GM12891 (cell line): ENCODE measurements around the gene MON2.

Experiments
- DNase-seq: peaks from one replicate; pipeline ENCODE4 v3.0.0; 2011; ENCODE audit warnings: low spot score; ENCODE audit not compliant: insufficient read length
- FAIRE-seq: peaks from 2 replicates; lab custom pipeline; 2011; peaks lifted over from hg19 to GRCh38; lab: Jason Lieb, UNC
- PAX5 ChIP-seq: IDR thresholded peaks from 2 replicates; pipeline ENCODE4 v1.6.1; 2011; ENCODE audit warnings: low read length, moderate library complexity, mild to moderate bottlenecking; ENCODE audit not compliant: insufficient read depth, severe bottlenecking
- POLR2A ChIP-seq: IDR thresholded peaks from 2 replicates; pipeline ENCODE4 v1.6.1; 2011; ENCODE audit warnings: low read depth, low read length, control low read depth
- POLR2AphosphoS5 ChIP-seq: IDR thresholded peaks from 2 replicates; pipeline ENCODE4 v1.6.1; 2011; ENCODE audit warnings: low read depth, low read length, control low read depth
- POU2F2 ChIP-seq: IDR thresholded peaks from 2 replicates; pipeline ENCODE4 v1.6.1; 2011; ENCODE audit warnings: low read depth, mild to moderate bottlenecking, control low read depth, low read length, moderate library complexity
- SPI1 ChIP-seq: IDR thresholded peaks from 2 replicates; pipeline ENCODE4 v1.6.1; 2011; ENCODE audit warnings: low read depth, low read length, control low read depth
- TAF1 ChIP-seq: IDR thresholded peaks from 2 replicates; pipeline ENCODE4 v1.6.1; 2011; ENCODE audit warnings: low read depth, low read length, control low read depth

The MON2 gene

DNA sequence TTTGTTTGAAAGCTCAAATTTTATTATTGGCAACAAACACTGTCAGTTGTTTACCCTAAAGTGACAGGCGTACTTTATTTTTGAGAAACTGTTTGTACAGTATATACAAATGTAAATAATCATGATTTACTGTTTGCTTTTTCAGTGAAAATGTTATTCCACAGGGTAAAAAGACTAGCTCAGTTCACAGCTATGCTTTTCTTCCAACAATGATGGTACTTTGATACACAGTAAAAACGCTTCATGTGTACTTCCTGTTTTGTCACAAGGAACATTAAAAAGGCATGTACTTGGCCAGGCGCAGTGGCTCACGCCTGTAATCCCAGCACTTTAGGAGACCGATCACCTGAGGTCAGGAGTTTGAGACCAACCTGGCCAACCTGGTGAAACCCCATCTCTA is 53.7 kb downstream of the MON2 start:
- DNase-seq (no peak), FAIRE-seq (no peak)
- TF ChIP-seq SPI1 (no peak), TAF1 (no peak), PAX5 (no peak), POU2F2 (no peak), POLR2AphosphoS5 (no peak), POLR2A (no peak)

DNA sequence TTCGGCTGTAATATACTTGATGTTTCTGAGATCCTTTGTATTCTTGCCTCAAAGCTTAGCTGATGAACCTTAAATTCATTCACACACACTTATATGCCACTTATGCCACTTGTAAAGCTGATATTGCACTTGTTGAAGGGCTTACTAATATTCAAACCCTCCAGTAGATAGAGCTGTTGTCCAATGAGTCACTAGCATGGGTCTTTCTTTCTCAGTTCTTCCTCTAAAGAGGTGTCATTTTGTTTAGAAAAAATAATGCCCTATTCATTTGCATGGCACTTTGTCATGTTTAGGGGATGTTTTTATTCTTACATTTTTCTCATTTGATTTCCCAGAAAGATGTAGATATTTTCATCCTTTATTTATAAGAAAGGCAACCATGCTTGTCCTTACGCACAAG is 56.4 kb downstream of the MON2 start:
- TF ChIP-seq TAF1 = no peak
- TF ChIP-seq PAX5 = no peak
- TF ChIP-seq POU2F2 = no peak
- TF ChIP-seq POLR2AphosphoS5 = no peak
- no peak for TF ChIP-seq POLR2A
- TF ChIP-seq SPI1 = no peak
- FAIRE-seq (no peak), DNase-seq (no peak)

- TF ChIP-seq TAF1 (no peak), PAX5 (no peak), POLR2A (no peak), POU2F2 (no peak), SPI1 (no peak), POLR2AphosphoS5 (no peak)
- DNase-seq (no peak), FAIRE-seq (no peak)
Observed at GRCh38 chr12:62523619-62524018, 57.0 kb downstream of the MON2 start.

GRCh38 chr12:62525271-62525670 is 58.6 kb downstream of the MON2 start:
- FAIRE-seq = no peak
- DNase-seq = no peak
- no peak for TF ChIP-seq PAX5
- TF ChIP-seq POLR2A = no peak
- no peak for TF ChIP-seq POU2F2
- no peak for TF ChIP-seq TAF1
- no peak for TF ChIP-seq POLR2AphosphoS5
- TF ChIP-seq SPI1 = no peak

- FAIRE-seq = no peak
- no peak for TF ChIP-seq POLR2A
- no peak for TF ChIP-seq TAF1
- TF ChIP-seq PAX5 = no peak
- no peak for TF ChIP-seq POLR2AphosphoS5
- TF ChIP-seq POU2F2 = no peak
- no peak for TF ChIP-seq SPI1
- DNase-seq = no peak
Observed at GRCh38 chr12:62530596-62530995, 64.0 kb downstream of the MON2 start.

DNA sequence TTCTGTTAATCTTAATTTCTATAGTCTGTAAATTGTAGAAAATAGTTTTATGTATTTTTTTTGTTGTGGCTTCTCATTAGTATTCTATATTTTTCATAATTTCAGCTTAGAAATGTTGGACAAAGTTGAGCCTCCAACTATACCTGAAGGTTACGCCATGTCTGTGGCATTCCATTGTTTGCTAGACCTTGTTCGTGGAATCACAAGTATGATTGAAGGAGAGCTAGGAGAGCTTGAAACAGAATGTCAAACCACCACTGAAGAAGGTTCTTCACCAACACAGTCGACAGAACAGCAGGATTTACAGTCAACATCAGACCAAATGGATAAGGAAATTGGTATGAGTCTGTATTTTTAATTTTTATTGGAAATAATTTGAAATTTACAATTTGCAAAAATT is 65.7 kb downstream of the MON2 start:
- TF ChIP-seq POU2F2 (no peak), POLR2AphosphoS5 (no peak), TAF1 (no peak), PAX5 (no peak), SPI1 (no peak), POLR2A (no peak)
- FAIRE-seq = no peak

DNA sequence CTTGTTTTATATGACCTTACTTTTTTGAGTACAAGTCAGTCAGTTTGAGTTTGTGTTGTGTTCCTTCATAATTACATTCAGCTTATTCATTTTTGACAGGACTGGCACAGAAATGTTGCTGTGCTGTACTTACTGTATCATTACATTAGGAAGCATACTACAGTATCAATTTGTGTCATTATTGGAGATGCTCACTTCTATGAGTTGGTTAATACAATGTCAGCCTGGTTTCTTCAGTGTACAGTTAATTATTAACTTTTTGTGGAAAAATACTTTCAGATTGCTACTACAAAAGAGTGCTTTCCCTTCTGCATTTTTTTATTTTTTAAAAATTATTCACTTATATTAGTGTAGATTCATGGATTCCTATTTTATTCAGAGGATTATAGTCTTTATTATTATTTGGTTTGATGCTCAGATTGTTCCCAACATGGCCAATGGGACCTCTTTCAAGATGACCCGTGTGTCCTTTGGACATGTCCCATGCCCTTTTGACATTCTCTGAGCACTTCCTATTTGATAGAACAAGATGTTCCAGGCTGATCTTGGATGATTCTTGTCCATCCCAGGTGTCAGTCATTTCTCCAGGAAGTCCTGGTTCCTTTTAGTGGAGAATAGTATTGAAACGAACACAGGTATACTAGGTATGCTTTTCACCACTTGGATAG is 66.6 kb downstream of the MON2 start:
- TF ChIP-seq PAX5 (no peak), POLR2AphosphoS5 (no peak), TAF1 (no peak), POLR2A (no peak), SPI1 (no peak), POU2F2 (no peak)
- no peak for DNase-seq
- no peak for FAIRE-seq

More for the DNA sequence above, 65.7 kb downstream of the MON2 start:
- no peak for DNase-seq

DNA sequence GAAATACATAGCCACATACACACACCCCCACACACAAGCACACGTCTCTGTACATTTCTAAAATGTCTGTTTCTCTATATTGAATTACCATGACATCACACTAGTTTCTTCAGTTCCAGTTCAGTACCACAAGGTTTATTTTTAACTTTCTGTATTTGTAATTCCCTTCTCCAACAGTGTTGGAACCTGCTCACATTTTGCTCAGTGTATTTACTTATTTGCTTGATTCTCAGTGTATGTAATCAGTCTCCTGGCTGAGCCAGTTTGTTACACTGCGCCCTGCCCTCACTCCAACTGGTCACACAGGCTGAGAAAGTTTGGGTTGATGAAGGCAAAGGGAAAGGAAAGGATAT is 67.1 kb downstream of the MON2 start:
- DNase-seq = no peak
- no peak for FAIRE-seq

GRCh38 chr12:62536546-62536945 is 69.9 kb downstream of the MON2 start:
- no peak for TF ChIP-seq PAX5
- no peak for TF ChIP-seq TAF1
- TF ChIP-seq SPI1 = no peak
- TF ChIP-seq POLR2A = no peak
- no peak for TF ChIP-seq POU2F2
- no peak for TF ChIP-seq POLR2AphosphoS5
- no peak for FAIRE-seq
- DNase-seq = no peak

More for the DNA sequence above, 67.1 kb downstream of the MON2 start:
- TF ChIP-seq POU2F2 = no peak
- TF ChIP-seq SPI1 = no peak
- no peak for TF ChIP-seq POLR2A
- TF ChIP-seq TAF1 = no peak
- no peak for TF ChIP-seq POLR2AphosphoS5
- no peak for TF ChIP-seq PAX5

- TF ChIP-seq TAF1 = no peak
- no peak for TF ChIP-seq POLR2AphosphoS5
- TF ChIP-seq PAX5 = no peak
- no peak for TF ChIP-seq POLR2A
- TF ChIP-seq SPI1 = no peak
- no peak for TF ChIP-seq POU2F2
- no peak for DNase-seq
- no peak for FAIRE-seq
Observed at GRCh38 chr12:62537551-62537950, 70.9 kb downstream of the MON2 start.
